Skeletal muscle tissue (tissue), 4 donors: ENCODE measurements around the gene BTG4. TPM values are rescaled to one million over a fixed set of nuclear protein-coding genes. Genes with fewer than 3 reads are reported as not detected.

ENCODE experiments used
- H3K27ac ChIP-seq: one replicate; pipeline ENCODE4 v1.7.0; 2013; ENCODE audit warnings: mild to moderate bottlenecking, low read depth, low read length, inconsistent platforms
- H3K27me3 ChIP-seq, 3 donors: one replicate each; pipeline ENCODE4 v1.7.0; 2013; ENCODE audit warnings: low read length in 3 of 3; ENCODE audit not compliant: control insufficient read depth in 3 of 3, insufficient read depth in 3 of 3
- H3K36me3 ChIP-seq, 3 donors: one replicate each; pipeline ENCODE4 v1.7.0; 2013; ENCODE audit warnings: low read length in 3 of 3; ENCODE audit not compliant: control insufficient read depth in 3 of 3, insufficient read depth in 3 of 3
- H3K4me1 ChIP-seq, 3 donors: one replicate each; pipeline ENCODE4 v1.7.0; 2013; ENCODE audit warnings: low read length in 3 of 3, mild to moderate bottlenecking in 3 of 3; ENCODE audit not compliant: control insufficient read depth in 3 of 3, insufficient read depth in 3 of 3
- H3K4me3 ChIP-seq, 3 donors: one replicate each; pipeline ENCODE4 v1.7.0; 2013; ENCODE audit warnings: low read length in 3 of 3
- H3K9ac ChIP-seq, 3 donors: one replicate each; pipeline ENCODE4 v1.7.0; 2013; ENCODE audit warnings: low read length in 3 of 3, mild to moderate bottlenecking in 3 of 3, moderate library complexity in 2 of 3, low read depth in 1 of 3
- H3K9me3 ChIP-seq, 3 donors: one replicate each; pipeline ENCODE4 v1.7.0; 2013; ENCODE audit warnings: low read length in 3 of 3; ENCODE audit not compliant: control insufficient read depth in 3 of 3
- total RNA-seq: library from RNA; depleted of rRNA; stranded (reverse); fragments of >200 nt; gene quantifications from one replicate; pipeline ENCODE4 v1.2.3, GENCODE V29; 2014
- donor health status: Osteomylitis.

BTG4 gene
- total RNA-seq, 1 donor from 2014 or later, result not detected

- Histone ChIP-seq H3K9me3 (no peaks in the 10 kb centered on the region), H3K27me3 (no peaks in the 10 kb centered on the region), H3K9ac (no peak overlapping the region), H3K27ac (no peak overlapping the region), H3K36me3 (no peaks in the 10 kb centered on the region), H3K4me3 (no peak overlapping the region), H3K4me1 (no peaks in the 10 kb centered on the region)
Measured at GRCh38 chr11:111474432-111474831, 37.8 kb downstream of the BTG4 start.

- Histone ChIP-seq H3K27me3 (no peaks in the 10 kb centered on the region), H3K9ac (no peak overlapping the region), H3K9me3 (no peaks in the 10 kb centered on the region), H3K27ac (no peak overlapping the region), H3K36me3 (no peaks in the 10 kb centered on the region), H3K4me3 (no peak overlapping the region), H3K4me1 (peaks cover 0 to 4% (median 0%) of the 10 kb centered on the region in 3 donors)
Measured at GRCh38 chr11:111472228-111472627, 40.0 kb downstream of the BTG4 start.

- Histone ChIP-seq H3K9me3 (no peaks in the 10 kb centered on the region), H3K9ac (no peak overlapping the region), H3K36me3 (no peaks in the 10 kb centered on the region), H3K4me3 (no peak overlapping the region), H3K4me1 (peaks cover 0 to 4% (median 0%) of the 10 kb centered on the region in 3 donors), H3K27me3 (no peaks in the 10 kb centered on the region), H3K27ac (no peak overlapping the region)
Measured at GRCh38 chr11:111469200-111469599, 43.0 kb downstream of the BTG4 start.

- Histone ChIP-seq H3K4me1 (peaks cover 0 to 4% (median 0%) of the 10 kb centered on the region in 3 donors), H3K36me3 (no peaks in the 10 kb centered on the region), H3K4me3 (no peak overlapping the region), H3K27ac (no peak overlapping the region), H3K27me3 (no peaks in the 10 kb centered on the region), H3K9ac (no peak overlapping the region), H3K9me3 (no peaks in the 10 kb centered on the region)
Measured at GRCh38 chr11:111466615-111467014, 45.6 kb downstream of the BTG4 start.

- no peaks in the 10 kb centered on the region for H3K9me3 ChIP-seq
- no peak overlapping the region for H3K4me3 ChIP-seq
- no peak overlapping the region for H3K27ac ChIP-seq
- peaks cover 0 to 5% (median 0%) of the 10 kb centered on the region in 3 donors for H3K27me3 ChIP-seq
- no peaks in the 10 kb centered on the region for H3K36me3 ChIP-seq
- peaks cover 0 to 4% (median 0%) of the 10 kb centered on the region in 3 donors for H3K4me1 ChIP-seq
- no peak overlapping the region for H3K9ac ChIP-seq
Measured at GRCh38 chr11:111465400-111465799, 46.8 kb downstream of the BTG4 start.

- Histone ChIP-seq H3K4me1 (no peaks in the 10 kb centered on the region), H3K27ac (no peak overlapping the region), H3K36me3 (no peaks in the 10 kb centered on the region), H3K9ac (no peak overlapping the region), H3K9me3 (no peaks in the 10 kb centered on the region), H3K27me3 (peaks cover 5 to 10% (median 6%) of the 10 kb centered on the region in 3 donors), H3K4me3 (no peak overlapping the region)
Measured at GRCh38 chr11:111463276-111463675, 48.9 kb downstream of the BTG4 start.

GRCh38 chr11:111462329-111462728 lies 49.9 kb downstream of the BTG4 start:
- Histone ChIP-seq H3K9ac (no peak overlapping the region), H3K9me3 (no peaks in the 10 kb centered on the region), H3K27ac (no peak overlapping the region), H3K4me3 (no peak overlapping the region), H3K4me1 (no peaks in the 10 kb centered on the region), H3K36me3 (no peaks in the 10 kb centered on the region), H3K27me3 (peaks cover 5 to 10% (median 6%) of the 10 kb centered on the region in 3 donors)

GRCh38 chr11:111461460-111462235 lies 50.5 kb downstream of the BTG4 start:
- Histone ChIP-seq H3K4me1 (no peaks in the 10 kb centered on the region), H3K4me3 (no peak overlapping the region), H3K9ac (no peak overlapping the region), H3K27ac (no peak overlapping the region), H3K9me3 (no peaks in the 10 kb centered on the region), H3K36me3 (no peaks in the 10 kb centered on the region), H3K27me3 (peaks cover 5 to 10% (median 9%) of the 10 kb centered on the region in 3 donors)

- H3K4me1 ChIP-seq, result no peaks in the 10 kb centered on the region
- peaks cover 5 to 10% (median 9%) of the 10 kb centered on the region in 3 donors for H3K27me3 ChIP-seq
- H3K36me3 ChIP-seq, result no peaks in the 10 kb centered on the region
- no peak overlapping the region for H3K4me3 ChIP-seq
- no peak overlapping the region for H3K9ac ChIP-seq
- H3K9me3 ChIP-seq, result no peaks in the 10 kb centered on the region
- no peak overlapping the region for H3K27ac ChIP-seq
Measured at GRCh38 chr11:111460856-111461255, 51.3 kb downstream of the BTG4 start.

GRCh38 chr11:111460340-111460739 lies 51.8 kb downstream of the BTG4 start:
- H3K36me3 ChIP-seq, result no peaks in the 10 kb centered on the region
- H3K27me3 ChIP-seq, result peaks cover 5 to 10% (median 9%) of the 10 kb centered on the region in 3 donors
- H3K9me3 ChIP-seq, result no peaks in the 10 kb centered on the region
- H3K4me1 ChIP-seq, result no peaks in the 10 kb centered on the region
- no peak overlapping the region for H3K27ac ChIP-seq
- H3K4me3 ChIP-seq, result no peak overlapping the region
- no peak overlapping the region for H3K9ac ChIP-seq
